Activated CD4-positive, alpha-beta T cell treated with anti-CD3 and anti-CD28 coated beads, Interleukin-2, Interleukin-6, amounts not matched to agents 100 ng/mL and 50 ng/mL, durations not matched to agents 16 hours and 8 hours (primary cell): ENCODE measurements around the gene SLC2A1.
"Not testable (repeated sequence)": the region's sequence is repeated elsewhere in the genome, so short reads cannot be mapped to it uniquely, and the experiment has no call there.

Experiments used
- DNase-seq: peaks from one replicate; pipeline ENCODE4 v3.0.0-alpha.2; 2020

Gene SLC2A1

GRCh38 chr1:42927274-42927841 lies 31.3 kb downstream of the SLC2A1 start:
- no peak for DNase-seq

GRCh38 chr1:42926879-42927242 lies 31.8 kb downstream of the SLC2A1 start:
- no peak for DNase-seq

- DNase-seq, result no peak
Observed at GRCh38 chr1:42926235-42926878, 32.3 kb downstream of the SLC2A1 start.

- DNase-seq, result peak; percentile 40
Observed at GRCh38 chr1:42924851-42925760, 33.6 kb downstream of the SLC2A1 start.

DNA sequence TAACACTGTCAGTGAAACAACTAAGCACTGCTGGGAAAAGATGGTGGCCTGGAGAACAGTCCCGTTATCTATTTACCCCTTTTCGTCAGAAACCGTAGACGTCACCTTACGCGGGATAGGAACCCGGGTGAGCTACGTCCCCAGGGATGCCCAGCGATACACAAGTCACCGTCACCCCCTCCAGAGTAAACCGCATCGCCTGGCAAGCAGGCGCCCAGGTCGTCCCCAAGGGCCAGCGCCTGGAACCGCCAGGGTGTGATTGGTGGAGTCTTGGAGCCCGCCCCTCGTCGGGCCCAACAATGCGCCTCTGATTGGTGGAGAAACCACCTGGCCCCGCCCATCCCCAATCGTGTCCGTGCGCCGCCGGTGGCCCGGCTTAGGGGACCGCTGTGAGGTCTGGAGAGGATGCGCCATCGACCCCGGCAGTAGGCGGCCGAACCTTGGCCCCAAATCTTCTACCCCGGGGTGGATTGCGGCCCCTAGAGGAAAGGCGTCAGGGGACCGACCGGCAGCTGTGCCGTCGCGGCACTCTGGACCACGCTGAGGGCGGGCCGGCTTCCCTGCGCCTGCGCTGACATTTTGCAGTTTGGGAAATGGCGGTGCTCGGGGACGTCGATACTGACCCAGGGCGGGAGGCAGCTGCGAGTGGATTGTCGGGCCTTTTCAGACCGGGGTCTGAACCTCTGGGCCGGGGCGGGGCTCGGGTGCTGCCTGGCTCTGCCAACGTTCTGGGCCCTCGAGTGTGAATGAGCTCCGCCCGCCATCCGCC lies 34.4 kb downstream of the SLC2A1 start:
- peak; percentile 96 for DNase-seq

GRCh38 chr1:42923367-42924081 lies 35.1 kb downstream of the SLC2A1 start:
- DNase-seq, result no peak

- peak; percentile 85 for DNase-seq
Observed at GRCh38 chr1:42922687-42923366, 35.8 kb downstream of the SLC2A1 start.

DNA sequence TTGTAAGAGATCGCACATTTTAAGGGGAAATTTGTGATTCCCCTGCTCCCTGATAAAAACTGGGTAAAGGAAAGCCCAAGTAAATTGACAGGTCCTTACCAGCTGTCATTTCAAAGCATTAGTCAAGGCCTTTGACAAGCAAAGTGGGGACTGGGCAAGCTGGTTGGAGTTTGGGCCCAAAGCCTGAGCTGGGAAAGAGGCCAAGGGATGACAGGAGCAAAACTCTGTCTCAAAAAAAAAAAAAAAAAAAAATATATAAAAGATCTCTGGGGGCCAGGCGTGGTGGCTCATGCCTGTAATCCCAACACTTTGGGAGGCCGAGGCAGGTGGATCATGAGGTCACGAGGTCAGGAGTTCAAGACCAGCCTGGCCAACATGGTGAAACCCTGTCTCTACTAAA lies 36.9 kb downstream of the SLC2A1 start:
- DNase-seq, result no peak

GRCh38 chr1:42919651-42920050 lies 39.0 kb downstream of the SLC2A1 start:
- not testable (repeated sequence) for DNase-seq

- no peak for DNase-seq
Observed at GRCh38 chr1:42917241-42917495, 41.5 kb downstream of the SLC2A1 start.

DNA sequence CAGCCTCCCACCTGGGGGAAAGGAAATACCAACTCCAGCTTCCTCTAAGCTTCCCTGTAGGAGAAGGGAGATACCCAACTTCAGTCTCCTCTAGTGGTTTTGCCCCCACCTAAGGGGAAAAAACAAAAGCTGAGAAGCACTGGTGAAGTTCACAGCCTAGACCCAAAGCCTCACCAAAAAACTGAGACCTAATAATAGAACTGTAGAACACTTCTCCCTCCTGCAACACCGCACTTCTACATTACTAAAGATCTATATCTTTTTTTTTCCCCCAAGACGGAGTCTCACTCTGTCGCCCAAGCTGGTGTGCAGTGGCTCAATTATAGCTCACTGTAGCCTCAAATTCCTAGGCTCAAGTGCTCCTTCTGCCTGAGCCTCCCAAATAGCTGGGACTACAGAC lies 43.2 kb downstream of the SLC2A1 start:
- DNase-seq, result no peak

- no peak for DNase-seq
Observed at GRCh38 chr1:42914092-42914627, 44.5 kb downstream of the SLC2A1 start.

DNA sequence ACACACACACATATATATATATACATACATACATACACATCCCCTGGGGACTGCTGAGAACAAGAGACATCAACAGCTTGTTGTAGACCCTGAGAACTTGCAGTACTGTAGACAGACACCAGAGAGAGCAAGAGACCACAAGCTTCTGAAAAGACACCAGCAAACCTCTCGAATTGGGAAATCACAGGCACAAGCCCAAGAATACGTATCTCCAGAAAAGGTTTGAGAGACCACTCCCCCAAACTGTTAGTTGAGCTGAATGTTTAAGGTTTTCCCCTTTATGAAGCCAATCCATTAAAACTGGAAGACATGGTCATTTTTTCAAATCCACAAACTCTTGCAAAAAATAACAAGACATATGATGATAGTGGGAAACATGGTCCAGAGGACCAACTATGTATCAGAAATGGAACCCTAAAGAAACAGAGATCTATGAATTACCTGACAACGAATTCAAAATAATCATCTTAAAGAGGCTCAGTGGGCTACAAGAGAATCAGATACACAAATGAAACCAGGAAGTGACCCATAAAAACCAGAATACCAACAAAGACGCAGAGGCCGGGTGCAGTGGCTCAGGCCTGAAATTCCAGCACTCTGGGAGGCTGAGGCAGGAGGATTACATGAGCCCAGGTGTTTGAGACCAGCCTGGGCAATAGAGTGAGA lies 45.1 kb downstream of the SLC2A1 start:
- DNase-seq, result peak; percentile 80

DNA sequence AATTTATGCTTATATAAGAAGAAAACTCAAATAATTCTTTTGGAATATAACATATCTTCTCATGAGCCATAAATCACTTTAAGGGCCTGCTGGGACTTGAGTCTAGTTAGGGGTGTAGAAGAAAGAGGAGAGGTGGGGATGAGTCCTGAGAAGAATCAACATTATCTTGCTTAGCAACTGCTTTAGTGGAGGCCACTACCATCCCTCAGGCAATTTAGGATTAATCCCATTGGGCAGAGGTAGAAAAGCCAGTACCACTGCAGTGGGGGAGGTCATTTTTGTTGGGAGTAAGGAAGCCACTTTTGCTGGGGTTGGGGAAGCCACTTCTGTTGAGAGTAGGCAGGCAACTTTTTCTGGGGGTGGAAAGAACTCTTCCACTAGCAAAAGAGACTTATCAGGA lies 47.7 kb downstream of the SLC2A1 start:
- no peak for DNase-seq

DNA sequence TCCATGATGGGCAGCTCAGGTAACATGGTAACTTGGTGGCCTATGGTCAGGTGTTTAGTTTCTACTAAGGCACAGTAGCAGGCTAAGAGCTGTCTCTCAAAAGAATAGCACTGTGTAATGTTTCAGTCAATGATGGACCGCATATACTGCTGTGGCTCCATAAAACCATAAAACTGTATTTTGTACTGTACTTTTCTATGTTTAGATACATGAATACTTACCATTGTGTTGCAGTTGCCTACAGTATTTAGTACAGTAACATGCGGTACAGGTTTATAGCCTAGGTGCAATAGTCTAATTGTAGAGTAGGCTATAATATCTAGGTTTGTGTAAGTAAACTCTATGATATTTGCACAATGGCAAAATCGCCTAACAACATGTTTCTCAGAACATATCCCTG lies 50.6 kb downstream of the SLC2A1 start:
- DNase-seq, result no peak

- no peak for DNase-seq
Observed at GRCh38 chr1:42904434-42904833, 54.2 kb downstream of the SLC2A1 start.

DNA sequence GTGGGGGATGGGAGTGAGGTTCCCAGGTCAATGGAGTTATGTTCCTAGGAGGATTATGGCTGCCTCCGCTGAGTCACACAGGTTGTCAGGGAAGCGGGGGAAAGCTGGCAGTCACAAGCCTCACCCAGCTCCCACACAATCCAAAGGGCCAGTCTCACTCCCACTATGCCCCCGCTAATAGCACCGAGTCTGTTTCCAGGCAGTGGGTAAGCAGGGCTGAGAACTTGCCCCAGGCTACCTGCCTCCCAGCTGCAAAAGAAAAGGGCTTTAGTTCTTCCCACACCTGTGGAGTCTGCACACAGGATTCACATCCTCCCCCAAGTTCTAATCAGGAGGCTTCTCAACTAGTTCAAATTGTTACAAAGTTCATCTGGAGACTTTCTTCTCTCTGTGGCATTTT lies 58.7 kb downstream of the SLC2A1 start:
- DNase-seq, result not testable (repeated sequence)

DNA sequence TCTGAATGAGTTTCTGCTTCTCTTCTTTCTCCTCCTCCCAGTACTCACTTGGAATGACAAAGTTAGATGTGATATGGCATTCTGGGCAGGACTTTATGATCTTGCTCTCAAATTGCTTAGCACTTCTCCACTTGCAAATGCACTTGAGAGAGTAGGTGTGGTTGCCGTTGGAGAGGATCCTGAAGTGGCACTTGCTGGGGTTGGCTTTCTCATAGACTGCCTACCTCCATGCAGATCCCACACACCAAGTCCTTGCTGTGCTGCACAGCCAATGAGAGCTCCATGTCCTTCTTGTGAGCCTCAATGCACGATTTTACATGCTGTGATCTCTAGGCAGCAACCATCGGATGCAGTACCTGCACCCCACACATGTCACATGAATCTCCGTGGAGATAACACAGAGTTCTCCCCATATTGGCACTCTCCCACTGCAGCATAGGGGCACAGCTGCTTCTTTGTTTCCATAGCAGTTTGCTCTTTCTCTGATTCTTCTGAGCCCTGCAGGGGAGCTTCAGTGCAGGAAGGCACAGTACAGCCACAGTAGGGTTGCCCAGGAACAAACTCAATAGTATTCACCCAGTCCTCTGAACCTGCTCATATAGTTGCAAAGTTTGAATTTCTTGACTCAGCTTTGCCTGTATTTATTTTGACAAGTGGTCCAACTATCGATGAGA lies 67.1 kb downstream of the SLC2A1 start:
- no peak for DNase-seq

GRCh38 chr1:42889264-42889663 lies 69.4 kb downstream of the SLC2A1 start:
- no peak for DNase-seq

DNA sequence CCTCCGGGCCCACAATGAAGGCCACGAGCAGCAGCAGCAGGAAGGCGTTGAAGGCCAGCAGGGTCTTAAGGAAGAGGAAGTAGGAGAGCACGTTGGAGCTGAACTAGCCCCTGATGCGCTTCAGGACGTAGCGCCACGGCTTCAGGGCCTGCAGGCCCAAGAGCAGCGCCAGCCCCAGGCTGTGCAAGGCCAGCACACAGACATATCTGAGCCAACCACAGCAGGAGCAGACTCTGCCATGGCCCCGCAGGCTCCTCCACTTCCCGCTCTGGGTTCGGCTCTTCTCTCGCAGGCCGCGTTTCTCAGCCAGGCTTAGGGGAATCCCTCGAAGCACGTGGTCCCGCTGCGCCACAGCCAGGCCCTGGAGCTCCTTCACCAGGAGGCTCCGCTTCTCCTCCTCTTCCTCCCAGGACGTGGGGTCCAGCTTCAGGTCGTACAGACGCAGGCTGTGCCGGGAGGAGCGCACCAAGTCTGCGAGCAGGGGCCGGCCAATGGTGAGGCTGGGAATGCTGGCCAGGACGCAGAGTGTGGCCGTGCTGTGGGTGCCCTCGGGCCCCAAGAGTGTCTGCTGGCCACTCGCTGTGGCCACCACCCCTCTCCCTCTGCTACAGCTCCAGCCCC lies 70.5 kb downstream of the SLC2A1 start:
- no peak for DNase-seq
